ENCODE measurements around the gene GNG2. TPM values are rescaled to one million over a fixed set of nuclear protein-coding genes. Genes with fewer than 3 reads are reported as not detected.

The GNG2 gene
- total and polyA plus RNA-seq, 2 experiments from 2014 or later: 9.9 to 14.8 TPM

- TF ChIP-seq ETS1 (IDR thresholded peaks at IDR 0.05) (no peak), CREB1 (CRISPR knock-in tag; IDR thresholded peaks at IDR 0.05; ENCODE audit: low read depth) (no peak), REST (IDR thresholded peaks at IDR 0.05; ENCODE audit: unreplicated experiment) (no peak), ZNF331 (CRISPR knock-in tag; IDR thresholded peaks at IDR 0.05; ENCODE audit: low read depth) (no peak), EZH2phosphoT487 (IDR thresholded peaks at IDR 0.05; ENCODE audit: unreplicated experiment) (no peak), NANOG (IDR thresholded peaks at IDR 0.05; ENCODE audit: borderline replicate concordance) (no peak), JUNB (IDR thresholded peaks at IDR 0.05; ENCODE audit: unreplicated experiment) (no peak)
These were observed 151.1 kb downstream of the GNG2 start (continued) for GRCh38 chr14:52011523-52011922.

- ATAC-seq (peak; percentile 25), DNase-seq (ENCODE audit: low spot score) (peak; percentile 27)
- peaks cover 6% of the 10 kb centered on the region; the same call in 1 of the 2 replicates for H4K20me1 ChIP-seq (replicated peaks; ENCODE audit: insufficient read depth)
- peaks cover 26% of the 10 kb centered on the region for H3K4me1 Mint-ChIP-seq
- peak overlapping the region; percentile 24; the same call in 1 of the 2 replicates for H3K4me3 ChIP-seq
- H3K27me3 ChIP-seq (ENCODE audit: insufficient read depth): no peaks in the 10 kb centered on the region
- peaks cover 25% of the 10 kb centered on the region for H3K36me3 ChIP-seq (ENCODE audit: insufficient read depth)
- no peak overlapping the region for H2AFZ ChIP-seq
- H3K4me1 ChIP-seq (ENCODE audit: insufficient read depth): peaks cover 19% of the 10 kb centered on the region
- peaks cover 38% of the 10 kb centered on the region for H3K36me3 Mint-ChIP-seq (ENCODE audit: low read depth)
- no peaks in the 10 kb centered on the region for H3K79me2 ChIP-seq (replicated peaks; ENCODE audit: insufficient read depth)
- 0 out of 2 replicates have a peak, but pooled peaks cover 11% of the 10 kb centered on the region for H3K9me2 ChIP-seq (ENCODE audit: insufficient read depth)
- H3K27me3 Mint-ChIP-seq (ENCODE audit: insufficient read depth, low read depth, poor library complexity): peaks cover 13% of the 10 kb centered on the region
- H3K27ac ChIP-seq (ENCODE audit: low read depth): peak overlapping the region; percentile 51; the same call in 1 of the 2 replicates
- no peaks in the 10 kb centered on the region for H3F3A ChIP-seq (replicated peaks; ENCODE audit: low read depth)
- H3K4me3 Mint-ChIP-seq: no peak overlapping the region
- H3K4me2 ChIP-seq: peak overlapping the region; percentile 73; the same call in 1 of the 2 replicates
- no peaks in the 10 kb centered on the region for H3K9me3 Mint-ChIP-seq
- H3K27ac Mint-ChIP-seq: no peak overlapping the region
- TF ChIP-seq ETS1 (IDR thresholded peaks at IDR 0.05) (no peak), CTCF (conservative IDR thresholded peaks at IDR 0.05; ENCODE audit: low read depth in 2 of 2) (peak in 1 of 2 experiments; percentile 37; a peak in 3 of 4 replicates)
These were observed 152.2 kb downstream of the GNG2 start for GRCh38 chr14:52012635-52013034.
